Neural progenitor cell (in vitro differentiated cells): ENCODE measurements around the gene ZNF92. TPM values are rescaled to one million over a fixed set of nuclear protein-coding genes. Genes with fewer than 3 reads are reported as not detected.
"Not testable (repeated sequence)": the region's sequence is repeated elsewhere in the genome, so short reads cannot be mapped to it uniquely, and the experiment has no call there.

Experiments
- DNase-seq: peaks from one replicate; pipeline ENCODE4 v3.0.0-alpha.2; 2016; ENCODE audit warnings: low spot score
- H2AFZ ChIP-seq: fragments of 200-600 bp; sonication (generic); replicated peaks from 2 replicates; pipeline ENCODE4 v1.6.1; 2016; ENCODE audit warnings: antibody characterized with exemption
- H3F3A ChIP-seq: fragments of 200-600 bp; sonication (generic); 2 replicates; pipeline ENCODE4 v1.6.1; 2016; ENCODE audit warnings: antibody characterized with exemption, low read depth
- H3K27ac ChIP-seq: fragments of 200-600 bp; sonication (generic); 2 replicates; pipeline ENCODE4 v1.5.1; 2016; ENCODE audit warnings: mild to moderate bottlenecking
- H3K27me3 ChIP-seq: fragments of 200-600 bp; sonication (generic); 2 replicates; pipeline ENCODE4 v1.6.1; 2016; ENCODE audit warnings: mild to moderate bottlenecking, moderate library complexity
- H3K36me3 ChIP-seq: fragments of 200-600 bp; sonication (generic); 2 replicates; pipeline ENCODE4 v1.5.1; 2016
- H3K4me1 ChIP-seq: fragments of 200-600 bp; sonication (generic); 2 replicates; pipeline ENCODE4 v1.6.1; 2016; ENCODE audit warnings: mixed run types
- H3K4me2 ChIP-seq: fragments of 200-600 bp; sonication (generic); 2 replicates; pipeline ENCODE4 v1.6.1; 2016
- H3K4me3 ChIP-seq: fragments of 200-600 bp; sonication (generic); 2 replicates; pipeline ENCODE4 v1.5.1; 2016
- H3K79me2 ChIP-seq: fragments of 200-600 bp; sonication (generic); 2 replicates; pipeline ENCODE4 v1.6.1; 2016; ENCODE audit warnings: low read depth
- H3K9ac ChIP-seq: fragments of 200-600 bp; sonication (generic); 2 replicates; pipeline ENCODE4 v1.6.1; 2016
- H3K9me3 ChIP-seq: fragments of 200-600 bp; sonication (generic); 2 replicates; pipeline ENCODE4 v1.5.1; 2016; ENCODE audit warnings: low read depth
- H4K20me1 ChIP-seq: fragments of 200-600 bp; sonication (generic); 2 replicates; pipeline ENCODE4 v1.6.1; 2016; ENCODE audit warnings: low read depth
- H3K27ac Mint-ChIP-seq: 3 replicates; pipeline ENCODE4 v1.8.0; 2021; ENCODE audit warnings: mixed read lengths
- H3K27me3 Mint-ChIP-seq: 2 replicates; pipeline ENCODE4 v1.8.0; 2022; ENCODE audit warnings: low read depth, mild to moderate bottlenecking, inconsistent platforms, moderate library complexity, mixed read lengths; ENCODE audit not compliant: insufficient read depth
- H3K36me3 Mint-ChIP-seq: 3 replicates; pipeline ENCODE4 v1.8.0; 2021; ENCODE audit warnings: mixed read lengths
- H3K4me1 Mint-ChIP-seq: 3 replicates; pipeline ENCODE4 v1.8.0; 2021; ENCODE audit warnings: mixed read lengths
- H3K4me3 Mint-ChIP-seq: 3 replicates; pipeline ENCODE4 v1.8.0; 2021; ENCODE audit warnings: mild to moderate bottlenecking, moderate library complexity, mixed read lengths
- H3K9me3 Mint-ChIP-seq: 3 replicates; pipeline ENCODE4 v1.8.0; 2020; ENCODE audit warnings: mixed read lengths
- EZH2 ChIP-seq: fragments of 200-600 bp; sonication (generic); IDR thresholded peaks from 2 replicates; pipeline ENCODE4 v1.6.1; 2017; ENCODE audit warnings: antibody characterized with exemption, mild to moderate bottlenecking, moderate library complexity
- EZH2phosphoT487 ChIP-seq: fragments of 200-600 bp; sonication (generic); IDR thresholded peaks from 2 replicates; pipeline ENCODE4 v1.6.1; 2017; ENCODE audit warnings: antibody characterized with exemption
- total RNA-seq: library from RNA; depleted of rRNA; stranded (reverse); fragments of >200 nt; gene quantifications from 2 replicates; pipeline ENCODE4 v1.2.3, GENCODE V29; 2015; ENCODE audit warnings: low replicate concordance
- TF ChIP-seq, protein P1 (sequence below): fragments of 200-600 bp; sonication (generic); IDR thresholded peaks from 2 replicates; pipeline ENCODE4 v1.5.1; 2017; ENCODE audit warnings: antibody characterized with exemption, mild to moderate bottlenecking

ZNF92 gene
- total RNA-seq, 1 donor from 2014 or later: 57.2 TPM

- no peak overlapping the region for H2AFZ ChIP-seq
- H3F3A ChIP-seq: no peaks in the 10 kb centered on the region
- H3K36me3 ChIP-seq: no peaks in the 10 kb centered on the region
- H3K4me1 Mint-ChIP-seq: no peaks in the 10 kb centered on the region
- no peak for DNase-seq
- no peak overlapping the region for H3K4me3 ChIP-seq
- H3K27ac Mint-ChIP-seq: no peak overlapping the region
- H3K27me3 ChIP-seq: no peaks in the 10 kb centered on the region
- H3K27ac ChIP-seq: no peak overlapping the region
- peaks cover 63% of the 10 kb centered on the region for H3K36me3 Mint-ChIP-seq
- H3K4me1 ChIP-seq: no peaks in the 10 kb centered on the region
- H3K27me3 Mint-ChIP-seq: peaks cover under 1% of the 10 kb centered on the region
- H3K4me3 Mint-ChIP-seq: no peak overlapping the region
- H3K9me3 Mint-ChIP-seq: peaks cover 40% of the 10 kb centered on the region
- H3K79me2 ChIP-seq: peaks cover 69% of the 10 kb centered on the region
- H4K20me1 ChIP-seq: no peaks in the 10 kb centered on the region
- TF ChIP-seq, protein P1, sequence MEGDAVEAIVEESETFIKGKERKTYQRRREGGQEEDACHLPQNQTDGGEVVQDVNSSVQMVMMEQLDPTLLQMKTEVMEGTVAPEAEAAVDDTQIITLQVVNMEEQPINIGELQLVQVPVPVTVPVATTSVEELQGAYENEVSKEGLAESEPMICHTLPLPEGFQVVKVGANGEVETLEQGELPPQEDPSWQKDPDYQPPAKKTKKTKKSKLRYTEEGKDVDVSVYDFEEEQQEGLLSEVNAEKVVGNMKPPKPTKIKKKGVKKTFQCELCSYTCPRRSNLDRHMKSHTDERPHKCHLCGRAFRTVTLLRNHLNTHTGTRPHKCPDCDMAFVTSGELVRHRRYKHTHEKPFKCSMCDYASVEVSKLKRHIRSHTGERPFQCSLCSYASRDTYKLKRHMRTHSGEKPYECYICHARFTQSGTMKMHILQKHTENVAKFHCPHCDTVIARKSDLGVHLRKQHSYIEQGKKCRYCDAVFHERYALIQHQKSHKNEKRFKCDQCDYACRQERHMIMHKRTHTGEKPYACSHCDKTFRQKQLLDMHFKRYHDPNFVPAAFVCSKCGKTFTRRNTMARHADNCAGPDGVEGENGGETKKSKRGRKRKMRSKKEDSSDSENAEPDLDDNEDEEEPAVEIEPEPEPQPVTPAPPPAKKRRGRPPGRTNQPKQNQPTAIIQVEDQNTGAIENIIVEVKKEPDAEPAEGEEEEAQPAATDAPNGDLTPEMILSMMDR: no peak
- TF ChIP-seq EZH2 (no peak), EZH2phosphoT487 (no peak)
- no peak overlapping the region for H3K4me2 ChIP-seq
- no peaks in the 10 kb centered on the region for H3K9me3 ChIP-seq
- no peak overlapping the region for H3K9ac ChIP-seq
Observed at GRCh38 chr7:65390588-65390987, 16.9 kb downstream of the ZNF92 start.

- peaks cover 37% of the 10 kb centered on the region for H3K36me3 ChIP-seq
- H3K4me3 ChIP-seq: no peak overlapping the region
- peaks cover 66% of the 10 kb centered on the region for H3K9me3 Mint-ChIP-seq
- peaks cover 67% of the 10 kb centered on the region for H3K36me3 Mint-ChIP-seq
- H2AFZ ChIP-seq: no peak overlapping the region
- H3K27me3 Mint-ChIP-seq: no peaks in the 10 kb centered on the region
- peaks cover 29% of the 10 kb centered on the region for H3K9me3 ChIP-seq
- H3K4me1 Mint-ChIP-seq: no peaks in the 10 kb centered on the region
- no peaks in the 10 kb centered on the region for H3K27me3 ChIP-seq
- no peak for DNase-seq
- H3K27ac Mint-ChIP-seq: no peak overlapping the region
- H3K4me3 Mint-ChIP-seq: no peak overlapping the region
- H4K20me1 ChIP-seq: no peaks in the 10 kb centered on the region
- no peak overlapping the region for H3K4me2 ChIP-seq
- no peak overlapping the region for H3K9ac ChIP-seq
- H3F3A ChIP-seq: no peaks in the 10 kb centered on the region
- no peaks in the 10 kb centered on the region for H3K4me1 ChIP-seq
- no peak for TF ChIP-seq EZH2phosphoT487
- TF ChIP-seq, protein P1: no peak
- TF ChIP-seq EZH2: no peak
- H3K79me2 ChIP-seq: peaks cover 48% of the 10 kb centered on the region
- no peak overlapping the region for H3K27ac ChIP-seq
Observed at GRCh38 chr7:65397730-65398142, 24.1 kb downstream of the ZNF92 start.

DNA sequence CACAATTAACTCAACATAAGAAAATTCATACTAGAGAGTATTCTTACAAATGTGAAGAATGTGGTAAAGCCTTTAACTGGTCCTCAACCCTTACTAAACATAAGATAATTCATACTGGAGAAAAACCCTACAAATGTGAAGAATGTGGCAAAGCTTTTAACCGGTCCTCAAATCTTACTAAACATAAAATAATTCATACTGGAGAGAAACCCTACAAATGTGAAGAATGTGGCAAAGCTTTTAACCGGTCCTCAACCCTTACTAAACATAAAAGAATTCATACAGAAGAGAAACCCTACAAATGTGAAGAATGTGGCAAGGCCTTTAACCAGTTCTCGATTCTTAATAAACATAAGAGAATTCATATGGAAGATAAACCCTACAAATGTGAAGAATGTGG is 25.0 kb downstream of the ZNF92 start:
- not testable (repeated sequence) for H3K9ac ChIP-seq, DNase-seq, H3K4me1 Mint-ChIP-seq, H3F3A ChIP-seq, H3K4me3 ChIP-seq, H3K27ac ChIP-seq, H3K27me3 Mint-ChIP-seq, H3K4me3 Mint-ChIP-seq, H3K4me2 ChIP-seq, H2AFZ ChIP-seq, H3K27ac Mint-ChIP-seq, H4K20me1 ChIP-seq, H3K27me3 ChIP-seq, H3K4me1 ChIP-seq
- Mint-ChIP-seq H3K36me3 (peaks cover 67% of the 10 kb centered on the region), H3K9me3 (peaks cover 70% of the 10 kb centered on the region)
- Histone ChIP-seq H3K9me3 (peaks cover 29% of the 10 kb centered on the region), H3K36me3 (peaks cover 37% of the 10 kb centered on the region), H3K79me2 (peaks cover 39% of the 10 kb centered on the region)

GRCh38 chr7:65399101-65399500 is 25.4 kb downstream of the ZNF92 start:
- H3K36me3 ChIP-seq: peaks cover 37% of the 10 kb centered on the region
- not testable (repeated sequence) for DNase-seq, H3K4me3 ChIP-seq, H2AFZ ChIP-seq, H3K4me2 ChIP-seq, H4K20me1 ChIP-seq, H3K4me3 Mint-ChIP-seq, H3K4me1 Mint-ChIP-seq, H3K9ac ChIP-seq, H3F3A ChIP-seq, H3K27ac ChIP-seq, H3K27ac Mint-ChIP-seq, H3K27me3 Mint-ChIP-seq, H3K27me3 ChIP-seq, H3K4me1 ChIP-seq
- peaks cover 29% of the 10 kb centered on the region for H3K9me3 ChIP-seq
- H3K36me3 Mint-ChIP-seq: peaks cover 66% of the 10 kb centered on the region
- peaks cover 72% of the 10 kb centered on the region for H3K9me3 Mint-ChIP-seq
- H3K79me2 ChIP-seq: peaks cover 35% of the 10 kb centered on the region
